HL-60 (cell line): ENCODE measurements around the gene SELP.

Source experiments
- CTCF ChIP-seq: IDR thresholded peaks from one replicate; pipeline ENCODE4 v1.5.1; 2011; ENCODE audit warnings: low read length, control low read depth, inconsistent platforms; ENCODE audit not compliant: insufficient read depth
- GABPA ChIP-seq: IDR thresholded peaks from 2 replicates; pipeline ENCODE4 v1.6.1; 2012; ENCODE audit warnings: low read depth
- POLR2AphosphoS5 ChIP-seq: IDR thresholded peaks from 2 replicates; pipeline ENCODE4 v1.6.1; 2012; ENCODE audit warnings: low read depth
- REST ChIP-seq: IDR thresholded peaks from 2 replicates; pipeline ENCODE4 v1.6.1; 2012; ENCODE audit warnings: low read depth; ENCODE audit not compliant: insufficient replicate concordance
- SPI1 ChIP-seq: IDR thresholded peaks from 2 replicates; pipeline ENCODE4 v1.6.1; 2012; ENCODE audit warnings: low read depth, mild to moderate bottlenecking, borderline replicate concordance

GRCh38 chr1:169631249-169631648, 1.3 kb upstream of the SELP start:
- TF ChIP-seq CTCF, result no peak
- TF ChIP-seq POLR2AphosphoS5, result no peak
- no peak for TF ChIP-seq SPI1
- no peak for TF ChIP-seq GABPA
- no peak for TF ChIP-seq REST
